ENCODE measurements around the gene LTBP4.
"Not testable (repeated sequence)": the region's sequence is repeated elsewhere in the genome, so short reads cannot be mapped to it uniquely, and the experiment has no call there.

The LTBP4 gene

DNA sequence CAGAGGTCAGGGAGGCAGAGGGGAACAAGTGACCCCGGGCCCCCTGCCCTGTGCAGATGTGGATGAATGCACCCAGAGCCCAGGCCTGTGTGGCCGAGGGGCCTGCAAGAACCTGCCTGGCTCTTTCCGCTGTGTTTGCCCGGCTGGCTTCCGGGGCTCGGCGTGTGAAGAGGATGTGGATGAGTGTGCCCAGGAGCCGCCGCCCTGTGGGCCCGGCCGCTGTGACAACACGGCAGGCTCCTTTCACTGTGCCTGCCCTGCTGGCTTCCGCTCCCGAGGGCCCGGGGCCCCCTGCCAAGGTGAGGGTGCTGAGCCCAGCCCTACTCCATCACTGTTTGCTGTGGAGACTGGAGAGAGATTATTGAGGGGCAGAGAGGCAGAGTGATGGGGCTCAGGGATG, 9.9 kb downstream of the LTBP4 start:
- no peak for DNase-seq

DNA sequence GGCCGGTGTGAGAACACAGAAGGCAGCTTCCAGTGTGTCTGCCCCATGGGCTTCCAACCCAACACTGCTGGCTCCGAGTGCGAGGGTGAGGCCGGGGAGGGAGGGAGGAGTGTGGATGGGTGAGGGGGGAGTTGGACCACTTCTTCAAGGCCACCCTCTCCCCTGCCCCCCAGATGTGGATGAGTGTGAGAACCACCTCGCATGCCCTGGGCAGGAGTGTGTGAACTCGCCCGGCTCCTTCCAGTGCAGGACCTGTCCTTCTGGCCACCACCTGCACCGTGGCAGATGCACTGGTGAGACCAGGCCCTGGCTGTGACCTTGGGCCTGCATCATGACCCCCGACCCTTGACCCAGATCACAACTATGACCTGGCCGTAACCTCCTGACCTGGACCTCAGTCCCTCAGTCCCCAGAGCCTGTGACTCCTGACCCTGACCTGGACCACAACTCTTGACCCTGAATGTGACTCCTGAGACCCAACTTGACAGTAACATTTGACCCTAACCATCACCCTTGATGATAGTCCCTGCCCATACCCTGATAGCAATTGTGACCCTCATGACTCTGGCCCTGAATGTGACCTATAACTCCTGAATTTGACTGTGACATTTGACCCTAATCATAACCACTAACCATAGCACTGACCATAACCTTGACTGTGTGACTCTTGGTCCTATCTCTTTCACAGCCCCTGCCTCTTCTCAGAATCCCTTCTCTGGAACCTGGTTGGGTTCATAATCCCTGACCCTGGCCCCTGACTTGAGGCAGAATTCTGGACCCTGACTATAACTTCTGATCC, 10.9 kb downstream of the LTBP4 start:
- no peak for DNase-seq

DNA sequence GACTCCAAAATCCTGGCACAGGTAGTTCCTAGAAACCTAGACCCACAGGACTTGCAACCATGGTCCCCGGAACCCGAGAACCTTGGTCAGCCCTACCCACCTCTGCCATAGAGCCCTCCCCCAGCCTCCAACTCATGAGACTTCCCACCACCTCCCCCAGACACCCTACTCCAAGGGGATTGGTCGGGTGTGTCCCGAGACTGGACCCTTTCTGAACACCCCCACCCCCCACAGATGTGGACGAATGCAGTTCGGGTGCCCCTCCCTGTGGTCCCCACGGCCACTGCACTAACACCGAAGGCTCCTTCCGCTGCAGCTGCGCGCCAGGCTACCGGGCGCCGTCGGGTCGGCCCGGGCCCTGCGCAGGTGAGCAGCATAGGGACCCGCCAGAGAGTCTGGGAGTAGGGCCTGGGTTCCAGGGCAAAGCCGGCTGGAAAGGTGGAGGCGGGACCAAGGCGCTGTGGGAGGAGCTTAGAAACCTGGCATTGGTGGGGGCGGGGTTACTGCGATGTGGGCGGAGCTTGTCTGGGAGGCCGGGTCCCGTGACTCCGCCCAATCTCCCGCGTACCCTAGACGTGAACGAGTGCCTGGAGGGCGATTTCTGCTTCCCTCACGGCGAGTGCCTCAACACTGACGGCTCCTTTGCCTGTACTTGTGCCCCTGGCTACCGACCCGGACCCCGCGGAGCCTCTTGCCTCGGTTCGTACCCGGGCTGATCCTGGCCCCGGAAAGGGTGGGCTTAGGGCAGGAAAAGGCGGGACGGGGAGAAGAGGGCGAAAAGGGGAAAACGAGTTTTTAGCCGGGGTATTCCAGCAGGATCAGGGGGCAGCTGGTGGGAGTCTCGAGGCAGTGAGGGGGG, 11.9 kb downstream of the LTBP4 start:
- DNase-seq: no peak

DNA sequence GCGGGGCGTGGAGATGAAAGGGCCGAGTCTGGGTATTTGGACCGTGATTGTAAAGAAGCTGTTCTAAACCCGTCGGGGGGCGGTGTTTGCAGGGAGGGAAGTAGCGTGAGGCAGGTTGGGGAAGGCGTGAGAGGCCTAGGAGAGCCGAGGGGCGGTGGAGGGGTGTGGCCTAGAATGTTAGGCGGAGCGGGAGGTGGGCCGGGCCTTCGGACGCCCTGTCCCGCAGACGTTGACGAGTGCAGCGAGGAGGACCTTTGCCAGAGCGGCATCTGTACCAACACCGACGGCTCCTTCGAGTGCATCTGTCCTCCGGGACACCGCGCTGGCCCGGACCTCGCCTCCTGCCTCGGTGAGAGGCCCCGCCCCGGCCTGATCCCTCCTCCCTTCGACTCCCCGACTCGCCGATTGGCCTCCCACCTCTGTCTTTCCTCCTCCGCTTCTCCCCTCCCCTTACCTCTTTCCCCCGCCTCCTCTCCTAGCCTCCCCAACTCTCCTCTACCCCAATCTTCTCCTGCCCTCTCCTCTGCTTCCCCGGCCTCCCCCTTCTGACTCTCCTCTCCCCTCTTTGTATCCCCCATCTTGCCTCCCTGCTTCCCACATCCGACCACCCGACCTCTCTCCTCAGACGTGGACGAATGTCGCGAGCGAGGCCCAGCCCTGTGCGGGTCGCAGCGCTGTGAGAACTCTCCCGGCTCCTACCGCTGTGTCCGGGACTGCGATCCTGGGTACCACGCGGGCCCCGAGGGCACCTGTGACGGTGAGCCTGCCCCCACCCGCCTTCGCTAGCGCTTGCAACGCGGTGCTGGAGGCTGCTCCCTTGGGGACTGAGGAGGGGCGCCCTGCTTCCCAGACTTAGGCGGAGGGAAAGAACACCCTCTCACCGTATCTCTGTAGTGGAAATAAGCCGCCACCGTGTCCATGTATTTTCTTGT, 12.8 kb downstream of the LTBP4 start:
- DNase-seq: peak in 13 of 51 donors; percentile 5 to 46 (median 22)

DNA sequence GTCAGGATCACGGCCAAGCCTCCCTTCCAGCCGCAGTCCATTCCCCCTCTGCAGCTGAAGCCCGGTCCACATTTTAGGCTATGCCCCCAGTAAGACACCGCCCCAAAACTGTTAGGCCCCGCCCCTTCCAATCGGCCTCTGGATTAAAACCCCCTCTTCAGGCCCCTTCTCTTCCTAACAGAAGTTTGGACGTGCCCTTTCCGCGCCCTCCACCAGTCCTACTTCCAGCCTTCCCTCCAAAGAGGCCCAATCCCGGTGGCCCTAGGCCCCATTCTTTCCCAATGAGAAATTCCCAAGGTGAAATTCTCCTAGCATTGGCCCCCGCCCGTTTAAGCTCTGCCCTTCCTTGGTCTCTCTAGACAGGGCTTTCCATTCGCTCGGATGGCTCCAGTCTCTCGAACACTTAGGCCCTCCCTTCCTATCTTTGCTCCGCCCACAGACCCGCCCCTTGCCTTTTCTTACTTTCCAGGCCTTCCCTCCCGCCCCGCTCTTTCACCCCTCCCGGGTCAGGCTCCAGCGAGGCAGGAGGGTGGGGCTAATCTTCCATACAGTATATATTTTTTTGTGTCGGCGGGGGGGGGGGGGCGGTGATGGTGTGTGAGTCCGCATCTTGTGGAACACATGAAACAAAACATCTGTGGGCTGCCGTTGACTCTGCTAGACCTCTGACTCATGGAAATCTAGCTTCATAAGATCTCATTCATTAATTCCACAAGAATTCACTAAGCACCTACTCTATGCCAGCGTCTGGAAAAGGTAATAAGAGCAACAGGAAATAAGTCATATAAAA, 13.6 kb downstream of the LTBP4 start:
- peak in 4 of 51 donors; percentile 7 to 29 (median 17) for DNase-seq

- no peak for DNase-seq
Observed at GRCh38 chr19:40616178-40616577, 15.0 kb downstream of the LTBP4 start.

GRCh38 chr19:40616941-40617340, 15.8 kb downstream of the LTBP4 start:
- DNase-seq: no peak

DNA sequence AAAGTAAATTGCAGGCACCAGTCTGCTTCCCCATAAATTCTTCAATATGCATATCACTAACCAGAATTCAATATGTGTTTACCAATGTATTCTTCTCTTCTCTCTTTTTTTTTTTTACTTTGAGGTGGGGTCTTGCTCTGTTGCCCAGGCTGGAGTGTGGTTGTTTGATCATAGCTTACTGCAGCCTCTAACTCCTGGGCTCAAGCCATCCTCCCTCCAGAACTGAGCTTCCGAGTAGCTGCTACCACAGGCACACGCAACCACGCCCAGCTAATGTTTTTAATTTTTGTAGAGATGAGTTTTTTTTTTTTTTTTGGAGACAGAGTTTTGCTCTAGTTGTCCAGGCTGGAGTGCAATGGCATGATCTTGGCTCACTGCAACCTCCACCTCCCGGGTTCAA, 16.8 kb downstream of the LTBP4 start:
- DNase-seq: no peak

GRCh38 chr19:40619333-40620160, 18.4 kb downstream of the LTBP4 start:
- no peak for DNase-seq

- no peak for DNase-seq
Observed at GRCh38 chr19:40620161-40620485, 19.0 kb downstream of the LTBP4 start.

DNA sequence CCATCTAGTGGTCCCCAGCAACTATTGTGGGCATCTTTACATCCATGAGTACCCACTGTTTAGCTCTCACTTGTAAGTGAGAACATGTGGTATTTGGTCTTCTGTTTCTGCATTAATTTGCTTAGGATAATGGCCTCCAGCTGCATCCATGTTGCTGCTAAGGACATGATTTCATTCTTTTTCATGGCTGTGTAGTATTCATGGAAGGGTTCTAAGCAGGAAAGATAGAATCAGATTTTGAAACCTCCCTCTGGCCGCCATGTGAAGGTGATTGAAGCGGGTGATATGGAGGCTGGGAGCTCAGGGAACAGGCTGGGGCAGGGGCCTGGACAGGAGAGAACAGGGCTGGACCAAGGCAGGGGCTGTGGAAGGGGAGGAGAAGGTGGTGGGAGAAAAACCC, 20.1 kb downstream of the LTBP4 start:
- DNase-seq: no peak

- no peak for DNase-seq
Observed at GRCh38 chr19:40621966-40622772, 21.0 kb downstream of the LTBP4 start.

- no peak for DNase-seq
Observed at GRCh38 chr19:40622773-40623075, 21.6 kb downstream of the LTBP4 start.

DNA sequence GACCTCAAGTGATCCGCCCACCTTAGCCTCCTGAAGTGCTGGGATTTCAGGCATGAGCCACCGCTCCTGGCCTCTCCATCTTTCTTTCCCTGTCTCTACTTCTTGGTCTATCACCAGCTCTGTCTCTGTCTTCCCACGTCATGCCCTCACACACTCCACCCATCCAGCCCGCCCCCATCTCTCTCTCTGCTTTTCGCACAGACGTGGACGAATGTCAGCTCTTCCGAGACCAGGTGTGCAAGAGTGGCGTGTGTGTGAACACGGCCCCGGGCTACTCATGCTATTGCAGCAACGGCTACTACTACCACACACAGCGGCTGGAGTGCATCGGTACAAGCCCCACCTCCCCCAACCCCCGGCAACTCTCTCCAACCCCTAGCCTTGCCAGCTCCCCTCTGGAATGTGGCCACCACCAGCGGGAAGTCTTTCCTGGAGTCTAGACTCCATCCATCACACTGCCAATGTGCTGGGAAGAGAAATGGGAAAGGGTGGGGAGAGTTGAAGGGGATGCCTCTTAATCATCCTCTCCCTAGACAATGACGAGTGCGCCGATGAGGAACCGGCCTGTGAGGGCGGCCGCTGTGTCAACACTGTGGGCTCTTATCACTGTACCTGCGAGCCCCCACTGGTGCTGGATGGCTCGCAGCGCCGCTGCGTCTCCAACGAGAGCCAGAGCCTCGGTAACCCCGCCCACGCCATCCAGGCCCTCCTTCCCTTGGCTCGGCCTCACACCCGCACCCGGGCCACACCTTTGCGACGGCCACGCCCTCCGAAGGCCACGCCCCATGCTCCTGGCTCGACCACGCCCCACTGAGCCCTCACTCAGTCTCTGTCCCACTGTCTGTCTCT, 22.5 kb downstream of the LTBP4 start:
- DNase-seq: peak in 1 of 51 donors; percentile 30

DNA sequence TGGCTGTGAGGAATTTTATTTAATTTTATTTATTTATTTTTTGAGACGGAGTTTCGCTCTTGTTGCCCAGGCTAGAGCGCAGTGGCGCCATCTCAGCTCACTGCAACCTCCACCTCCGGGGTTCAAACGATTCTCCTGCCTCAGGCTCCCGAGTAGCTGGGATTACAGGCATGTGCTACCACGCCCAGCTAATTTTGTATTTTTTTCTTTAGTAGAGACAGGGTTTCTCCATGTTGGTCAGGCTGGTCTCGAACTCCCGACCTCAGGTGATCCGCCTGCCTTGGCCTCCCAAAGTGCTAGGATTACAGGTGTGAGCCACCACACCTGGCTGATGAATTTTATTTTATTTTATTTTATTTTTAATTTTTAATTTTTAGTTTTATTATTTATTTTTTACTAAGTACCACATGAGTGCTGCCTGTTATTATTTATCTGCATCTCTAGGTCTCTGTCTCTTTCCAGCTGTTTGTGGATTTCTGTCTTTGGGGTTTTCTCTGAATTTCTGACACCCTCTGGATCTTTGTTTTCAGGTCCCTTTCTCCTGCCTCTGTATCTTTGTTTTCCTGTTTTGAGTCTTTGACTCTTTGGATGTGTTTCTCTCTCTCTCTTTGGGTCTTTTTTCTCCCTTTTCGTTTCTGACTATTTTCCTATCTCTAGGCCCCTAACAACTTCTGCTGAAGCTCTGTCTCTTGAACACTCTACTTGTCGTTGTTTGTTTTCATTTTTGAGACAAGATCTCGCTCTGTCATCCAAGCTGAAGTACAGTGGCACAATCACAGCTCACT, 23.4 kb downstream of the LTBP4 start:
- not testable (repeated sequence) for DNase-seq

GRCh38 chr19:40625406-40626120, 24.4 kb downstream of the LTBP4 start:
- no peak for DNase-seq

DNA sequence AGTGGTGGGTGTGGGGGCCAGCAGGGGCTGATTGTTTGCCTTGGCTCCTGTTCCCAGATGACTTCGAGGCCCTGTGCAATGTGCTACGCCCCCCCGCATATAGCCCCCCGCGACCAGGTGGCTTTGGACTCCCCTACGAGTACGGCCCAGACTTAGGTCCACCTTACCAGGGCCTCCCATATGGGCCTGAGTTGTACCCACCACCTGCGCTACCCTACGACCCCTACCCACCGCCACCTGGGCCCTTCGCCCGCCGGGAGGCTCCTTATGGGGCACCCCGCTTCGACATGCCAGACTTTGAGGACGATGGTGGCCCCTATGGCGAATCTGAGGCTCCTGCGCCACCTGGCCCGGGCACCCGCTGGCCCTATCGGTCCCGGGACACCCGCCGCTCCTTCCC, 25.7 kb downstream of the LTBP4 start:
- no peak for DNase-seq
